ENCODE data around the gene INO80E.
"Not testable (repeated sequence)": the region's sequence is repeated elsewhere in the genome, so short reads cannot be mapped to it uniquely, and the experiment has no call there.

Gene INO80E

GRCh38 chr16:30010844-30011713 is 15.0 kb downstream of the INO80E start, which contains the start of gene DOC2A:
DOC2A (minus strand) TSS chr16:30011027; CDS start chr16:30010222, 805 bp downstream.
- peak; percentile 58 for DNase-seq

GRCh38 chr16:30011714-30012504 is 15.9 kb downstream of the INO80E start:
- no peak for DNase-seq

- DNase-seq: not testable (repeated sequence)
These were observed 16.6 kb downstream of the INO80E start for GRCh38 chr16:30012598-30012997.

GRCh38 chr16:30015450-30015849 is 19.4 kb downstream of the INO80E start:
- DNase-seq: not testable (repeated sequence)

DNA sequence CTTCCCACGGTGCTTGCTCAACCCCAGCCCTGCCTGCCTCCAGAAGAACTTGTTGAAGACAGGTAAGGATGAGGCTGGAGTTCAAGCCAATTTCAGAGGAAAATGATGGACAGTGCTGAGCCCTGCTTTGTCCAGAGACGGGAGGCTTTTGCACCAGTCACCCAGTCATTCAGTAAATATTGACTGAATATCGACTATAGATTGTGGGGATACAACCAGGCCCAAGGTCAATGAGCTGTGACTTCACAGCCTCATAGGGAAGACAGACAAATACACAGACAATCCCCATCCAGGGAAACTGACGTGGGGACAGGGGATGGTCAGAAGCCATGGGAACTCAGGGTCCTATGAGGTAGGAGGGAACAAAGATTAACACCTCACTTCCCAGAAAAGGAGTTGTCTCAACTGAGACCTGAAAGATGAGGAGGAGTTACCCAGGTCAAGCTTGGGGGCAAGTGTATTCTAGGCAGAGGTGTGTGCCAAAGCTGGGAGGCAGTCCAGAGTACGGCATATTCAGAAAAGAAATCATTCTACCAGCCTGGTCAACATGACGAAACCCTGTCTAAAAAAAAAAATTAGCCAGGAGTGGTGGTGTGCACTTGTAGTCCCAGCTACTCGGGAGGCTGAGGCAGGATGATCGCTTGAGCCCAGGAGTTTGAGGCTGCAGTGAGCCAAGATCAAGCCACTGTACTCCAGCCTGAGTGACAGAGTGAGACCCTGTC is 20.7 kb downstream of the INO80E start:
- no peak for DNase-seq

GRCh38 chr16:30017277-30017656 is 21.2 kb downstream of the INO80E start:
- no peak for DNase-seq

DNA sequence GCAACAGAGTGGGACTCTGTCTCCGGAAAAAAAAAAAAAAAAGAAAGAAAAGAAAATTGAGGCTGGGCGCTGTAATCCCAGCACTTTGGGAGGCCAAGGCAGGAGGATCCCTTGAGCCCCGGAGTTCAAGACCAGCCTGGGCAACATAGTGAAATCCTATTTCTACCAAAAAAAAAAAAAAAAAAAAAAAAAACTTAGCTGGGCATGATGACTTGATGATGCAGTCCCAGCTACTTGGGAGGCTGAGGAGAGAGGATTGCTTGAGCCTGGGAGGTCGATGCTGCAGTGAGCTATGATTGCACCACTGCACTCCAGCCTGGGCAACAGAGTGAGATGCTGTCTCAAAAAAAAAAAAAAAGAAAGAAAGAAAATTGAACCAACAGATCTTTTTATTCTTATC is 21.9 kb downstream of the INO80E start:
- not testable (repeated sequence) for DNase-seq

- DNase-seq: no peak
These were observed 22.7 kb downstream of the INO80E start for GRCh38 chr16:30018731-30019158.

DNA sequence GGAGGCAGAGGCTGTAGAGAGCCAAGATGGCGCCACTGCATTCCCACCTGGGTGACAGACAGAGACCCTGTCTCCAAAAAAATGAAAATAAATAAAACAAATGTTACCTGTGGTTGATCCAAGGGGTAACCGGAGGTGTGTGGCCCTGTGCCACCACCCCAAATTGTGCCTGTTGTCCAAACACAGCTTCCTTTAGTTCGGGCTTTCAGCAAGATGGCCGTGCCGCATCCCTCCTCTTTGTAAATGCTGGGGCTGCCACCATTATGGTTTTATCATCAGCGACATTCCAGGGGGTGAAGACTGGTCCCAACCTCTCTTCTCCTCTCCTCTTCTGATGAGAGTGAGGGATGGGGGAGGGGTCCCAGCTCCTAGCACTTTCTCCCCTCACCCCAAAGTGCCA is 26.8 kb downstream of the INO80E start, which contains the start of gene C16orf92:
C16orf92 (plus strand) TSS at position 312 of the 400 bp plus-strand sequence. CDS start 143 bp downstream, outside the sequence.
- DNase-seq: no peak

DNA sequence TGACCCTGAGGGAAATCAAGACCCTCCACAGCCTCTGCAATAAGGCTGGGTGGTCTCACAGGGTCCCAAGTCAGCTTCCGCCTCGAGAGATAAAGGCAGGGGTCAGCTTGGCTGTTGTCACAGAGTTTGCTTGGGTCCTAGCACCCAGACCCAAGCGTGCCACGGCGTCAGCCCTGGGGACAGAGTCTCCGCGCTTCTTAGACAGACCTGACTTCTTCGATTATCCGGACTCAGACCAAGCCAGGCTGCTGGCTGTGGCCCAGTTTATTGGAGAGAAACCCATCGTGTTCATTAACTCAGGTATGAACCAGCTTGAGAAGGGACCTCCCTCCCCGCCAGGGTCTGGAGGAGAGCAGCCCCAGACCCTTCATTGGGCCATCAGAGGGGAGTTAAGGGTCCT is 27.5 kb downstream of the INO80E start:
- DNase-seq: no peak

GRCh38 chr16:30024451-30024850 is 28.4 kb downstream of the INO80E start:
- DNase-seq: no peak

DNA sequence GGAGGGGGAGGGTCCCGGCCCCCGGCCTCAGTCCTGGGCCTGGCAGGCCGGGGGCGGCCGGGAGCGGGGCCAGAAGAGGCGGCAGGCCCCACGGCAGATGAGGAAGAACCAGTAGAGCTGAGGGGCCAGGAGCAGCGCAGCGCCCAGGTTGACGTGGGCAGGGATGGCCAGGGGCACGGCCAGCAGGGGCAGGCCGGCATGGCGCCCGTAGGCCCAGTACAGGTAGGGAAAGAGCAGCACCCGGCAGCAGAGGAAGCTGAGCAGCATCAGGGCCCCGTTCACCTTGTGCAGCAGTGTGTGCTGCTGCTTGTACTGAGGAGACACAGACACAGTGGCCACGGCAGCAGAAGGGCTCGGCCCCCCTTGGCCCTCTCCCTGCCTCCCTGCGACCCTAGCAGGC is 29.1 kb downstream of the INO80E start:
- no peak for DNase-seq

DNA sequence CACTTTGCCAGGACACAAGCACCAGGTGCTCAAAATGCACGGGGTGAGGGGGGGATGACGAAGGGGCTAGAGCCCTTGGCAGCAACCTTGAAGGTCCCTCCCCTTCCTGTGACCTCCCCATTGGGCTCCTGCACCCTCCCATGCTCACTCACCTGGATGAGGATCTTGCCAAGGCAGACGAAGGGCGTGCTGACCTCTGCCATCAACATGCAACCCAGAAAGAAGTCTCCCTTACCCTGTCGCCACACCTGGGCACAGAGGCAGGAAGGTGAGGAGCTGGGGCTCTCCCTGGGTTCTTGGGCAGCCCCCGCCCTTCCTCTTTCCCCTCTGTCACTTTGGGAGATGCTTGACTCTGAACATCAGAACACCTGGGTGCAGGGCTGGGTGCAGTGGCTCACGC is 29.5 kb downstream of the INO80E start:
- DNase-seq: no peak

DNA sequence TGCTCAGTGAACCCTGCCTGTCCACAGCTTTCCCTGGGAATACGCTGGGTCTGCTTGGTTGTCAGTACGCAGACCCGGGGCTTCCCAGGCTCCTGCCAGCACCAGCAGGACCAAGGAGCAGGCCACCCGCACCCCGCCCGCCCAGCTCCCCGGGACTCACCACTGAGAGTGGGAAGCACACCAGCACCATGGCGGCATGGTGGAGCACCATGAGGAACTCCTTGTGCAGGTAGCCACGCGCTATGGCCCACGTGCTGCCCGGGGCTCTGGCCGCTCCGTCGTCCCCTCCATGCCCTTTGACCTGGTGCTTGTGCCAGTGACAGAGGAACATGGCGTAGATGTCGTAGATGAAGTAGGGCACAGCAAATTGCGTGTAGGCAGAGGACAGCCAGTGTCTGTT is 30.4 kb downstream of the INO80E start:
- DNase-seq: no peak

DNA sequence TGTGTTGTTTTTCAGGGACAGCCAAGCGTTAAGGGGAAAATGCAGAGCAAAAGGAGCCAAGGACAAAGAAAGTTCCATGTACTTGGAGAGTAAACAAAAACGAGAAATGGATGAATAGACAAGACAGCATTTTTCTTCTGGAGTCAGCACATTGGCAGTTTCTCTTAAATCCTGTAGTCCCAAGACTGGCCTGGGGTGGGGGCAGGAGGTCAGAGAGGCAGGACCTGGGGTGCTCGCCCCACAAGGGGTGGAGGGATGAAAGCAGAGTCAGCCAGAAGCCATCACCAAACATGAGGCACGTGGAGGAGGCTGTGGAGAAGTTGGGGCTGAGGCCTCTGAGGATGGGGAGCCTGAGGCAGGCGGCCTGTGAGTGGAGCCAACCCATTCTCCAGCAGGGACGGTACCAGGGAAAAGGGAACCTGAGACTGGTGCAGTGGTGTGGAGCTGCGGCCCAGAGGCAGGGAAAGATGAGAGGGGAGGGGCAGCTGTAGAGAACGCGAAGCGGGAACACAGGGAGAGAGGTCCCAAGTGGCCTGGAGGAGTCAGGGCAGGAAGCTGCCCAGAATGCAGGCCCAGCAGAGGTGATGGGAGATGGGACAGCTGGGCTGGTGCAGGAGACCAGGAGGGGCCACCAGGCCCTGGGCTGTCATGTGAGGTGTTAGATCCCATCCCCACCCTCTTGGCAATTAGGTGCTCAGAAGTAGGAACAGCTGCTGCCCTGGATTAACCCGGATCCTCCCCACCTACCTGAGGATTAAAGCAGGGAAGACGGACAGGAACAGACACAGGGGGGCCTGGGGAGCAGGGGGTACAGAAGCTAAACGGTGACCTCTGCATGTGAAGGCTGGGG is 31.8 kb downstream of the INO80E start:
- DNase-seq: no peak

- no peak for DNase-seq
These were observed 32.5 kb downstream of the INO80E start for GRCh38 chr16:30028438-30029076.

DNA sequence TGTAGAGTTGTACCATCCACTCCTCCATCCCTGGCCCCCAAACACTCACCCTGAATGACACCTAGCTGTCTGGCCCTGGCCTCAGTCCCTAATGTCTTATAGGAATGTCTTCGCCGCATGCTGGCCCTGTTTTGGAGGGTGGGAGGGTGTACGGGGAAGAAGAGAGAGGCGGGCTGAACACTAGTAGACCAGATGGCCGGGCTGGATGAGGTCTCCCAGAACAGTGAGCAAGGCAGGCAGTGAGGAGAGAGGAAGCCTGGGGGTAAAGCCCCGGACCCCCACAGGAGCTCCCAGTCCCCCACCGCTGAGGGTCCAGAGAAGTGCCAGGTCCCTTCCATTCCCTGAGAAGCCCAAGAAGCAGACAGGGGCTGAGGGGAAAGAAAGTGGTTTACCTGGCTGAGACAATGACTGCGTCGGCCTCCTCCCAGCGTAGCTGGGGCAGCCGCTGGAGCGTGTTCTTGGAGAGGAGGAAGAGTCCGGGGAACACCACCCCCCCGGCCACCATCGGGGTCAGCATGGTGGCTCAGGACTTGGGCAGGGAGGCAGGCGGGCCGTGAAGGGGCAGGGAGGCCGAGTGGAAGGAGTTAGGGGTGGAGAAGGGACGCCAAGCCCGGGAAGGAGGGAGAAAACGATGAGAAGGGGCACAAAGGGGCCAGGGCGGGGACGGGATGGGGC is 34.1 kb downstream of the INO80E start:
- no peak for DNase-seq

DNA sequence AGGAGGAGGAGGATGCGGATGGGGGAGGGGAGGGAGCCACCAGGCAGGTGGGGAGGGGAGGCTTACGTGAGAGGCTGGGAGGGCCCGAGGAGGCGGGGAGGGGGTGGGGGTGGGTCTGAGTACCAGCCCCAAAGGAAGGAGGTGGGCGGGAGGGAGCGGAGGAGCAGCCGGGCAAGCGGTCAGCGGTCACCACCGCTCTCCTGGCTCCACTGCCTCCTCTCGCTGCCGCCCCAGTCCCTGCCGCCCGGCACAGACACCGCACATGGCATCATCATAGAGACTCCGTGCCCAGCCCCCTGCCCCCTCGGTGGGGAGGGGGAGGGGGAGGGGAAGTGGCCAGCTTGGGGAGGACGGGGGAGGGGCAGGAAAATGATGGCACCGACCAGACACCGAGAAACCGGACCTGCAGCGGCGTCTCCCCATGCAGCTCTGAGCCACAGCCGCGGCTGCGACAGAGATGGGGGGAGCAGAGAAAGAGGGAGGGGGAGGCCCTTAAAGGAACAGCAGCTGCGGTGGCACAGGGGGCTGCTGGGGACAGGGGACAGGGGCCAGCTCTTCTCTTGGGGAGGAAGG is 34.9 kb downstream of the INO80E start, which contains the start of gene TLCD3B:
TLCD3B (minus strand) TSS at position 431 of the 573 bp plus-strand sequence. CDS start 744 bp downstream, outside the sequence.
- peak; percentile 49 for DNase-seq

GRCh38 chr16:30031477-30031918 is 35.5 kb downstream of the INO80E start:
- DNase-seq: no peak

GRCh38 chr16:30032083-30032819 is 36.2 kb downstream of the INO80E start:
- peak; percentile 85 for DNase-seq

Measured in NCI-H2227 treated with DMSO at 0.1 percent for 48 hours (cell line).